SK-N-SH (cell line): ENCODE results near the gene FGF22. TPM values are rescaled to one million over a fixed set of nuclear protein-coding genes. Genes with fewer than 3 reads are reported as not detected.

Experiments used
- EP300 ChIP-seq, 2 experiments: IDR thresholded peaks; 2 replicates each; pipeline versions ENCODE4 v1.4.0 to v1.6.1; 2012; ENCODE audit warnings: borderline replicate concordance in 1 of 2, low read depth in 1 of 2, low read length in 1 of 2
- JUND ChIP-seq: IDR thresholded peaks from 2 replicates; pipeline ENCODE4 v1.4.0; 2012
- RCOR1 ChIP-seq: fragments of 150-350 bp; IDR thresholded peaks from 2 replicates; pipeline ENCODE4 v1.6.1; 2017; ENCODE audit warnings: antibody characterized with exemption, low read length
- SIN3A ChIP-seq: IDR thresholded peaks from 2 replicates; pipeline ENCODE4 v1.6.1; 2012; ENCODE audit warnings: low read depth, mild to moderate bottlenecking, low read length, moderate library complexity, borderline replicate concordance
- TEAD4 ChIP-seq: IDR thresholded peaks from 2 replicates; pipeline ENCODE4 v1.4.0; 2012; ENCODE audit warnings: mild to moderate bottlenecking, borderline replicate concordance; ENCODE audit not compliant: insufficient read depth
- polyA plus RNA-seq, 3 experiments: library from polyadenylated mRNA; depleted of rRNA; stranded (reverse); fragments of >200 nt; gene quantifications; 2 replicates each; pipeline ENCODE4 v1.2.3, GENCODE V29; 2012
- TF ChIP-seq, protein P1 (sequence below): IDR thresholded peaks from 2 replicates; pipeline ENCODE4 v1.6.1; 2012; ENCODE audit warnings: mild to moderate bottlenecking, low read depth, low read length, moderate library complexity

FGF22 gene
- polyA plus RNA-seq, 1 of the 3 experiments (the other 2 are of a cell fraction) = 0.62 TPM

DNA sequence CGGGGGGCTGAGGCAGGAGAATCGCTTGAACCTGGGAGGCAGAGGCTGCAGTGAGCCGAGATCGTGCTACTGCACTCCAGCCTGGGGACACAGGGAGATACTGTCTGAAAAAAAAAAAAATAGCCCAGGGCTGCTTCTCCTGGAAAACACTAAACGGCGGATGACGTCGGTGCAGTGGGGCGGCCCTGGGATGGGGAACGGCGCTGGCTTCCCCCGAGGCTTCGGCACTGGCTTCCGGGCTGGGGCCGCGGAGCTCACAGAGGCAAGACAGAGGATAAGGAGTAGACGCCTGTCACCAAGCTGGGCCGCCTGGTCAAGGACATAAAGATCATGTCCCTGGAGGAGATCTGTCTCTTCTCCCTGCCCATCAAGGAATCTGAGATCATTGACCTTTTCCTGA lies 50.5 kb downstream of the FGF22 start (continued):
- TF ChIP-seq, protein P1, sequence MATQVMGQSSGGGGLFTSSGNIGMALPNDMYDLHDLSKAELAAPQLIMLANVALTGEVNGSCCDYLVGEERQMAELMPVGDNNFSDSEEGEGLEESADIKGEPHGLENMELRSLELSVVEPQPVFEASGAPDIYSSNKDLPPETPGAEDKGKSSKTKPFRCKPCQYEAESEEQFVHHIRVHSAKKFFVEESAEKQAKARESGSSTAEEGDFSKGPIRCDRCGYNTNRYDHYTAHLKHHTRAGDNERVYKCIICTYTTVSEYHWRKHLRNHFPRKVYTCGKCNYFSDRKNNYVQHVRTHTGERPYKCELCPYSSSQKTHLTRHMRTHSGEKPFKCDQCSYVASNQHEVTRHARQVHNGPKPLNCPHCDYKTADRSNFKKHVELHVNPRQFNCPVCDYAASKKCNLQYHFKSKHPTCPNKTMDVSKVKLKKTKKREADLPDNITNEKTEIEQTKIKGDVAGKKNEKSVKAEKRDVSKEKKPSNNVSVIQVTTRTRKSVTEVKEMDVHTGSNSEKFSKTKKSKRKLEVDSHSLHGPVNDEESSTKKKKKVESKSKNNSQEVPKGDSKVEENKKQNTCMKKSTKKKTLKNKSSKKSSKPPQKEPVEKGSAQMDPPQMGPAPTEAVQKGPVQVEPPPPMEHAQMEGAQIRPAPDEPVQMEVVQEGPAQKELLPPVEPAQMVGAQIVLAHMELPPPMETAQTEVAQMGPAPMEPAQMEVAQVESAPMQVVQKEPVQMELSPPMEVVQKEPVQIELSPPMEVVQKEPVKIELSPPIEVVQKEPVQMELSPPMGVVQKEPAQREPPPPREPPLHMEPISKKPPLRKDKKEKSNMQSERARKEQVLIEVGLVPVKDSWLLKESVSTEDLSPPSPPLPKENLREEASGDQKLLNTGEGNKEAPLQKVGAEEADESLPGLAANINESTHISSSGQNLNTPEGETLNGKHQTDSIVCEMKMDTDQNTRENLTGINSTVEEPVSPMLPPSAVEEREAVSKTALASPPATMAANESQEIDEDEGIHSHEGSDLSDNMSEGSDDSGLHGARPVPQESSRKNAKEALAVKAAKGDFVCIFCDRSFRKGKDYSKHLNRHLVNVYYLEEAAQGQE = no peak
- TF ChIP-seq SIN3A (no peak), TEAD4 (no peak), EP300 (IDR thresholded peaks at IDR 0.05; ENCODE audit: borderline replicate concordance in 1 of 2, low read depth in 1 of 2, low read length in 1 of 2) (no peak), RCOR1 (no peak), JUND (no peak)

Other genes starting within 250 kb of the FGF22 start
- 0.19 and 0.23 TPM in 2 replicates for gene C2CD4C, start 230.7 kb upstream of the FGF22 start, polyA plus RNA-seq (2012; rRNA removed)
- 0.64 and 0.80 TPM in 2 replicates for gene SHC2, start 178.8 kb upstream of the FGF22 start, polyA plus RNA-seq (2012; rRNA removed)
- gene MADCAM1, start 143.4 kb upstream of the FGF22 start, polyA plus RNA-seq (2012; rRNA removed) = 0.63 and 0.81 TPM in 2 replicates
- 28.3 and 31.0 TPM in 2 replicates for gene TPGS1, start 132.4 kb upstream of the FGF22 start, polyA plus RNA-seq (2012; rRNA removed)
- gene CDC34, start 108.1 kb upstream of the FGF22 start, polyA plus RNA-seq (2012; rRNA removed) = 69.2 and 96.7 TPM in 2 replicates
- gene GZMM, start 95.8 kb upstream of the FGF22 start, polyA plus RNA-seq (2012; rRNA removed) = not detected in 2 replicates
- 745 and 835 TPM in 2 replicates for gene BSG, start 67.3 kb upstream of the FGF22 start, polyA plus RNA-seq (2012; rRNA removed)
- 3.4 and 5.6 TPM in 2 replicates for gene HCN2, start 50.0 kb upstream of the FGF22 start, polyA plus RNA-seq (2012; rRNA removed)
- 38.2 and 40.1 TPM in 2 replicates for gene POLRMT, start 6.3 kb upstream of the FGF22 start, polyA plus RNA-seq (2012; rRNA removed)
- 9.0 and 12.9 TPM in 2 replicates for gene RNF126, start 23.3 kb downstream of the FGF22 start, polyA plus RNA-seq (2012; rRNA removed)
- gene FSTL3, start 36.5 kb downstream of the FGF22 start, polyA plus RNA-seq (2012; rRNA removed) = 64.4 and 73.0 TPM in 2 replicates
- gene PRSS57, start 55.6 kb downstream of the FGF22 start, polyA plus RNA-seq (2012; rRNA removed) = not detected in 2 replicates
- gene PALM, start 69.1 kb downstream of the FGF22 start, polyA plus RNA-seq (2012; rRNA removed) = 6.2 and 15.6 TPM in 2 replicates
- 0.03 and 0.08 TPM in 2 replicates for gene MISP, start 111.2 kb downstream of the FGF22 start, polyA plus RNA-seq (2012; rRNA removed)
- 172 and 243 TPM in 2 replicates for gene PTBP1, start 157.6 kb downstream of the FGF22 start, polyA plus RNA-seq (2012; rRNA removed)
- gene PLPPR3, start 182.1 kb downstream of the FGF22 start, polyA plus RNA-seq (2012; rRNA removed) = 1.5 and 1.6 TPM in 2 replicates
- gene AZU1, start 188.0 kb downstream of the FGF22 start, polyA plus RNA-seq (2012; rRNA removed) = 0.15 TPM in 2 replicates
- gene PRTN3, start 201.1 kb downstream of the FGF22 start, polyA plus RNA-seq (2012; rRNA removed) = not detected in 2 replicates
- gene ELANE, start 212.4 kb downstream of the FGF22 start, polyA plus RNA-seq (2012; rRNA removed) = not detected in 2 replicates
- 2.5 and 3.2 TPM in 2 replicates for gene CFD, start 219.8 kb downstream of the FGF22 start, polyA plus RNA-seq (2012; rRNA removed)